Activated CD8-positive, alpha-beta memory T cell treated with anti-CD3 and anti-CD28 coated beads for 1 hour (primary cell): Measurements from ENCODE around the gene RBM38.
A peak's percentile ranks its signal among the peaks of the same experiment; 100 is the strongest.

Source experiments
- DNase-seq, 2 donors: peaks; one replicate each; pipeline ENCODE4 v3.0.0-alpha.2; 2020; ENCODE audit warnings: low read depth in 1 of 2; ENCODE audit errors: extremely low read depth in 1 of 2

The RBM38 gene

DNA sequence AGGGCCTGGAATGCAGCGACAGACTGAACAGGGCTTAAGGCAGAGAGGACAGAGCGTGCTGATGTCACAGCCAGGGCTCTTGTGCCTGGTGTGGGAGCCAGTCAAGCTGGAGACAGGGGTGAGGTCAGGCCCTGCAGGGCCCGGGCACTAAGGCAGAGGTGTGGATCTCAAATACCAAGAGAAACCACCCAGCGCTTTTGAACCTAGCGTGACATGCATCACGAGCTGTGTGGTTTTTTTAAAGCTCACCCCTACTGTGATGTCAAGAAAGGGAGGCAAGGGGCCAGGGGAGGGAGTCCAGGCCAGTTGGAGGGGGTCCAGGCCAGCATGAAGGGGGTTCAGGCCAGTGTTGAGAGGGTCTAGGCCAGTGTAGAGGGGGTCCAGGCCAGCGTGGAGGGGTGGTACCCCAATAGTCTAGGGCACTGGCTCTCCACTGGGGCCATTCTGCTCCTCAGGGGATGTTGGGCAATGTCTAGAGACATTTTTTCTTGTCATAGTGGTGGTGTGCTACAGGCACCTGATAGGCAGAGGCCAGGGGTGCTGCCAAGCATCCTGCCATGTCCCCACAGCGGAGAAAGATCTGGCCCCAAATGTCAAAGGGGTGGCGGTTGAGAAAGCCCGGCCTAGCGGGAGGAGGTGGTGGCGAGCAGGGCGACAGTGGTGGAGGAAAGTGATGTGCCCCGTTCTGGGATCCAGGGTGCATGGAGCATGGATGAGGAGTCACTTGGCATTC is 42.6 kb downstream of the RBM38 start:
- DNase-seq: no peak

DNA sequence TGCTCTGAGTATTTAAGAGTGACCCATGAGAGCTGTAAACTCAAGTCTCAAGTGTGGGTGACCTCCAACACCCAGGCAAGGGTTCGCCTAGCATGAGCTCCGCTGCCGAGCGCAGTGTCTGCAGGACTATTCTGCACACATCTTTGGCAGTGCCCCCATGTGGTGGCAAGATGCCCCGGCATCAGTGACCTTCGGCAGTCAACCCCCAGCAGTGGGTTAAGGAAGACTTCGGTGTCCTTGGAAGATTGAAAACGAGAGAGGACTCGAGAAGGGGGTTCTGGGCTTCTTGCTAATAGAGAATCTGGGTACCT is 43.1 kb downstream of the RBM38 start:
- DNase-seq: no peak

DNA sequence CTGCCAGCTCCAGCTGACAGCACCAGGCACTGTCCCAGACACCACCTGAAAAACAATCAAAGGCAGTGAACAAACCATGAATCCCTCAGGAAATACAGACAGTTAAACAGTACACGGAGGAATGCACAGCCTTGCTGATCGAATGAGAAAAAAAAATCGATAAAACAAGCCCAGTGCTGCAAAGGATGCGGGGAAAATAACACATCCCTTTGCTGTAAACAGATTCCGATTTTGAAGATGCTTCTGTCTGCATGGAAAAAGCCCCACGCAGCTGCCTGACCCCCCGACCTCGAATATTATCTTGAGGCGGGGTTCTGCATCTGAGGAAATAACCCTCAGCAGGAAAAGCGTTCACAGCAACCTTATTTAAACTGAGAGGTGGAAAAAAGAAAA is 43.9 kb downstream of the RBM38 start:
- DNase-seq: no peak

DNA sequence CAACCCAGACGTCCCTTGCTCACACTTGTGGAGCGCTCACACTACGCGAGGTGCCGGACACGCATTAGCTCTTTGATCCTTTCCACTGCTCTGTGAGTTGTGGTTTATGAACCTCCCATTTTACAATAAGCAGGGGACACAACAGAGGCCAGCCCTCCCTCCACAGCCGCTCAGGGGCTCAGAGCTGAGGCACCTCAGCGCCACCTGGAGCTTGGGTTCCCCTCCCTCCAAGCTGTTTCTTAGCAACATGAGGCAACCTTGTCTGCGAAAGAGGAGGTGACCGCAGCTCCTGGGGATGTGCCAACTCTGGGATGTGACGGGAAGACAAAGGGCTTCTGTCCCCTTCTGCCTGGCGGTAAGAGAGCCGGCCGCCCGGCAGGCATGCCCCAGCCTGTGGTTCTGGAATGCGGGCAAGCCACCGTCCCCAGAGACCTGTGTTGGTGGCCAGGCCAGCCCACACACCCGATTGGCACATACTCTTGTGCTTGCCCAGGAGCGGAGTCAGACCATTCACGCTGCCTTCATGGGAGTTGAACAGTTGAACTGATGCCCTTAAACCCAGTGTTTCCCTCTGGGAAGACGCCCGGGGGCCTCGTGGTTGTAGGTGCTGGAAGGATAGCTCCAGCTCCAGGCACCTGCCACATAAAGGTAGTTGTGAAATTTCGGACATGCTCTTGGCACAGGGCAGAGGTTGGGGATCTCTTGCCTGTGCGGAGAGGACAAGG is 44.5 kb downstream of the RBM38 start:
- DNase-seq: peak in 1 of 2 donors; percentile 19

DNA sequence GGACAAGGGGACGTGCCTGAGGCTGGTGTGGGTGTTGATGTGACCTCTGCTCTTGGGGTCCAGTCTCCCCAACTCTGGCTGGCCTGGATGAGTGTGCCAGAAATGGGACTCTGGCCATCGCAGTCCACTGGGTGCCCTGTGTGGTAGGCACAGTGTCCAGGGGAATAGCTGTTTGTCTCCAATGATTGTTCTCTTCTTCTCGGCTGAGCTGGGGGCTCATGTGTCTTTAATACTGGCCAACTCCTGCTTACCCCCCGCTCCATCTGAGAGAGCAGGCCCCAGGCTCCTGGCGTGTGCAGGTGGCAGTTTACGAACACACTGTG is 45.0 kb downstream of the RBM38 start:
- DNase-seq: no peak

DNA sequence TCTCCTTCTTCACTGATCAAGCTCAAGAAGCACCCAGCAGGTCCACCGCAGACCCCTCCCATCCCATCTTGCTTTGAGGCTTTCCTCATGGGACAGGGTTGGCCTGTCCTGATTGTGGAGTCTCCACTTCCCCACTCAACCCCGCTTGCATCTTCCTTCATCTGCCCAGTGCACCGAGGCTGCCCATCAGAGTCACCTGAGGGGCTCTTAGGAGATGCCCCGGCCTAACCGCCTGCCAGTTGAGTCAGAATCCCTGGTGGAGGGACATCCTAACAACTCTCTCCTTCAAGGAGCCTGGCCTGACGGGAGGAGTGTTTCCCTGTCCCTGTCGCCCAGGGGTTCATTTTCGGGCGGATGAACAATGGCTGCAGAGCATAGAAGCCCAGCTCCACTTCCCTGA is 46.1 kb downstream of the RBM38 start:
- DNase-seq: no peak

DNA sequence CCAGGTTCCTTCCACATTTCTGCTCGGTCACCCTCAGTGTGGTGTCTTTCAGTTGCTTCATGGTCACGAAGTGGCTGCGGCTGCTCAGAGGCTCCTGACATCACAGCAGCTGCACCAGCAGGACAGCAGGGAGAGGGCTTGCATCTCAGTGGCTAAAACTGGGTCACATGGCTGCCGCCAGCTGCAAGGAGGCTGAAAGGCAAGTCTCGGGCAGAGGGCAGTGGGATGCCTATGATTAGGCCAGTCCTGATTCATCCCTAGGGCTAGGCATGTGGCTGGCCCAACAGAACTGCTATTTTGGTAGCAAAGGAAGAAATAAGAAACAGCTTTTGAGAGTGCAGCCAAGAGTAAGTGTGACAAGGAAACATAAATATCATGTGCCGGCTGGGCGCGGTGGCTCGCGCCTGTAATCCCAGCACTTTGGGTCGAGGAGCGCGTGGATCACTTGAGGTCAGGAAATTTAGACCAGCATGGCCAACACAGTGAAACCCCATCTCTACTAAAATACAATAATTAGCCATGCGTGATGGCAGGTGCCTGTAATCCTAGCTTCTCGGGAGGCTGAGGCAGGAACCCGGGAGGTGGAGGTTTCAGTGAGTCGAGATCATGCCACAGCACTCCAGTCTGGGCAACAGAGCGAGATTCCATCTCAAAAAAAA is 46.6 kb downstream of the RBM38 start:
- DNase-seq: no peak

DNA sequence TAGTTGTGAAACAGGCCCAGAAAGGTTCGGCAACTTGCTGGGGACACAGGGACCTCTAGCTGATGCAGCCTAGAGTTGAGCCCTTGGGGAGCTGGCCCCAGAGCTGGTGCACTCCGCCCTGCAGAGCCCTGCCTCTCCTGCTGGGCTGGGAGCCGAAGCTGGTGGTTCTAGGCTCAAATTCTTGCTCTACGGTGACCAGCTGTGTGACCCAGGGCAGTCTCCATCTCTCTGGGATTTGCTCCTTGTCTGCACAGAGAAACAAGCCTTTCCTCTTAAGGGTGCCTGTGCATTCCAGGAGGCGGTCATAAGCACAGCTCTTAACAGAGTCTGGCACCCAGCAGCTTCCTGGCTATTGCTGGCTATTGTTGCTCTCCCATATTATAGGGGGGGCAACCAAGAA is 47.4 kb downstream of the RBM38 start:
- DNase-seq: no peak

DNA sequence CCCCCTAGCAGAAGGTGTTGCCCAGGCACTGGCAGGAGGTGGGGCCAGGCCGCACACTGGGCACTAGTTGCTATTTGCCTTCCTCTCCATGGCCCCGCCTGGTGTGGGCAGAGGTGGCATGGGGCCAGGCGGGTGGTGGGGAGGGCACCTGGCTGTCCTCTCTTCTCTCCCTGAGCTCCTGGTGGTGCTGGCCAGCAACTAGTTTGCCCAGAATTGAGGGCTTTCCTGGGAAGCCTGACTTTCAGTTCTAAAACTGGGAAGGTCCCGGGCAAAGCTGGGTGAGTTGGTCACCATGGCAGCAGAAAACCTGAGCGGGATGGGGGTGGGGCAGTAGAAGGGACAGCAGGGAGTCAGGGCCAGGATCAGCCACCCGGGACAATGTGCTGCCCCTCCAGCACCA is 48.2 kb downstream of the RBM38 start:
- no peak for DNase-seq

DNA sequence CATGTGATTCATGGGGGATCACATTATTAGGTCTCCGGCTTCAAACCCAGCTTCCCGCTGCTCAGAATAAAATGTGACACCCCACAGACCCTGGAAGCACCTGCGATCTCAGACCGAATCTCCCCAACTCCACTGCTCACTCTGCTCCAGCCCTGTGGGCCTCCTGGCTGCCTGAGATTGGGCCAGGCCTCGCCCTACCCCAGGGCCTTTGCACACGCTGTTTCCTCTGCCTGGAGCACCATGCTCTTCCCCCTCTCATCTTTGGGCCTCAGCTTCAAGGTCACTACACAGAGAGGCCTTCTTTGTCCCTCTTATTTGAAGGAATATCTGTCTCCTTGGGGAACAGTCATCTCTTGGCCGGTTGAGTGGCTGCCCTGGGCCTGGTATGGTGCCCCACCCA is 48.8 kb downstream of the RBM38 start:
- no peak for DNase-seq

DNA sequence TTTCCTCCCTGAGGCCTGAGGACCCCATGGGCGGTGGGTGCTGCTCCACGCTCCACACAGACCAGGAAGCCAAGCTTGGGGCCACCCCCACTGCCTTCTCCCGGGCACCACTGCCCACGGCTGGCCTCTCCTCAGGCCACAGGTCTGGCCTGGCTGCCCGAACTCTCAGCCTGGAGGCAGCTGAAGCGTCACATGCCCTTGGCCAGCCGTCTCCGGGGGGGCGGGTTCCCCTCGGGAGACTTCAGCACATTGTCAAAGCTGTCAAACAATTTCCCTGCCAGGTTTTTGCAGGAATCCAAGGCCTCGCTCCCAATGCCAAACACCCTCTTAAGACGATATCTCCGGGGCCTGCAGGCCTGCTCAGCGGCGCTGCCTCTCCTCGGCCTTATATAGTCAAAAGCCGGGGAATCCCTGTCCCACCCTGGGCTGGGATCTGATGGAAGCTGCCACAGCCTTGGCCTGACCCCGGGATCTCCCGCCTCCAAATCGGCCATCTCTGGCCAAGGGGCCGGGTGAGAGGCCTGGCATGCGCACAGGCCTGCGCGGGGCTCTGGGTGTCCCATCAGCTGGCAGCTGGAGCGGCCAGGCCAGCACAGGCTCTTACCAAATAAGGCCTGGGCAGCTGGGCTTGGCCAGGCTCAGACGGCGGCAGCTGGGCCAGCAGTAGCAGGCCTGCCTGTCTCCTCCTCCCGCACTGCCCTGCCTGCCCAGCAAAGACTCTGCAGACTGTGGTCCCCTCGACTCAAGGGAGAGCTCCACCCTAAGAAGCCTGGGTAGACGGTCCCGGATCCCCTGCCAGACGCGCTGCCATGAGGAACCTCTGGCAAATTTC is 49.7 kb downstream of the RBM38 start:
- DNase-seq: no peak

DNA sequence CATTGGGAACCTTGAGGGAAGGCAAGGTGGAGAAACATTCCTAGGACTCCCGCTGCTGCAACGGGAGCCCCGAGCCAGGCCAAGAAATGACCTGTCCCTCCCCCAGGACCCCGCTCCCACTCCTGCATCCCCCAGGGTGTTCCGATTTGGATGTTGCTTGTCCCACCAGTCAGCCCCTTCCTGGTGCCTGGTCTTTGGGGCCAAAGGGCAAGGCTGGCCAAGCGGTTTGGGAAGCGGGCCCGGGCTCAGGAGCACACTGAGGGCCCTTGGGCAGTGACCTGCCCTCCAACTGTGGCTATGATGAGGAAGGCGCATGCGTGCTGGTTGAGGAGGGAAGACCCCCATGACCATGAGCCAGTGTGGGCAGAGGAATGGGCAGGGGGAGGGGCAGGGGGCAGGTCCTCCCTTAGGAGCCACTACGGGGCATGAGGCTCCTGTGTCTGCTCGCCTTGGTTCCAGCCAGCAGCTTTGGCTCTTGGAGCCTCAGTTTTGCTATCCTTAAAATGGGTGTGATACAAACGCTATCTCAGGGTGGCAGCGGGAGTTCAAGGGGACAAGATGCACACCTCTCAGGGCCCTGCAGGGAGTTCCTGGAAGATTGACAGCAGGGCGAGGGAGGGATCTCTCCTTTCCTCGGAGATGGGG is 50.4 kb downstream of the RBM38 start:
- DNase-seq: no peak

DNA sequence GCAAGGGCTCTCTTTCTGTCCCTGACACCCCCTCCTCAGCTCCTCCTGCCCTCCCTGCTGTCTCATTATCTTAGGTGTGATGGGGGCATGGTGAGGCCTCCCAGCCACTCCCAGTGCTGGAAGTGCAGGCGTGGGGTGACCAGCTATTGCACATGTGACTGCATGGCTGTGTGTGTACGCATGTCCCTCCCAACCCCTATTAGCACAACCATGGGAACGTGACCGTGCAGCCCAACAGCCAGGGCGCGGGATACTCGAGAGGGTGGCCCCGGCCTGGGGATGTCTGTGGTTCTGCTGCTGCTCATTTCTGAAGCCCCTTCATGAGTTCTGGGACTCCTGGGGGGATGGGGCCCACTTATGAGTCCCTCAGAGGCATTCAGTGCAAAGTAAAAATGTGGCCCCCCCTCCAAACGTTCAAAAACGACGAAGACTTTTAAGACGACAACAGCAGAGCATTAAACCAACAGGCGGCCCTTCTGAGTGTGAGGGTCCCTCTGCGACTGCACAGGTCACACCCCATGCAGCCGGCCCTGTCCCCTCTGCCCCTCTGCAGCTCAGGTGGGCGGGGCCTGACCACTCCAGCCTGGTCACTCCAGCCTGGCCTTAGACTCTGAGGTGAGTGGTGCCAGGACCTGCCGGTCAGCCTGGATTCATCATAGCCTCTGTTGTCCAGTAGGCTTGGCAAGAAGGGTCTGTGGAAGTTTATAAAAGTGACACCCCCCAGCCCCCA is 51.1 kb downstream of the RBM38 start:
- DNase-seq: no peak

DNA sequence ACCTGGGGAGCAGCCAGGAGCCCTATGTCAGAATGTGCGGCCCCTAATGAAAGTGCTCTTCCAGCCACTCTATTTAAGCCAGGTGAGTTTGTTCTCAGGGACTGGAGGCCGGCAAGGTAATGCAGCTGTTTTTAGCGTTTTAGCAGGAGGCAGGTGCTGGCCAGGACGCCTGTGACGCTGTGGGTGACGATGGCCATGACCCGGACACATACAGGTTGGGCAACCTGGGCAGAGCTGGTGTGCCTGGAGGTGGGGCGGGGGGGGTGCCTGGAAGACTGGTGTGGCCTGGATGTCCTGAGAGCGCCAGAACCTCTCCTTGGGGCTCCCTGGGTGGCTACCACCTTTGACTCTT is 51.7 kb downstream of the RBM38 start:
- DNase-seq: no peak

DNA sequence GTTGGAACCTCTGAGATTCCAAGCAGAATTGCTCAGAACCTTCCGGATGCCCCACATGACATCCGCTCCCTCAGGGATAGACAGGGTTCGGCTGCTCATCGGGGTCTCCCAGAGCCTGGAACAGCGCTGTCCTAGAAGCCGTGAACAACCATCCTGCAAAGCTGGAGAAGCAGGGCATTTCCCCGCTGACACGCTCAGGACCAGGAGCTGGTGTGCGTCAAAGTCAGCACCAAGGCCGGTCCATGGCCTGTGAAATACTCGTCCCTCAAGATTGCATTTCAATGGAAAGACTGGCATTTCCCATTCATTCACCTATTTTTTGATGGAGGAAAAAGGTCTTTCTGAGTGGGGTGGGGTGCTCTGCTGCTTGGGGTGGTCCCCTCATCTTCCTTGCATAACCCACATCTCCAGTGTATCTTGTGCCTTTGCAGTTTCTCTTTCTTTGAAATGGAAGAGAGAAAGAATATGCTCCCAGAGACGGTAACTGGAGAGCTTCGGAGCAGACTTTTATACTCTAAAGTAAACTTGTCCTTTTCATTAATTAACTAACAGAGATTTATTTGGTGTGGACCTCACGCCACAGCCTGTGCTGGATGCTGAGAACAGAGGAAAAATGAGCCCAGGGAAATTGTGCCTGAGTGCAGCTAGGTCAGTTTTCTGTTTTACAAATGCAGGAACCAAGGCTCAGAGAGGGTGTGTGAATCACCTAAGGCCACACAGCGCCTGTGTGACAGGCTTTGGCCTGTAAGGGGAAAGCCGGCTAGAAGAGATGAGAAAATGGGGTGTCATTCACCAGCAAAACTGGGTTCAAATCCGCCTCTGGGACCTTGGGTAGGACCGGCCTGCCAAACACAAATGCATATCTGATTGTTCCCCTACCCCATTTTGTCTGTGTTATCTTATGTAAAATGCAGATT is 52.4 kb downstream of the RBM38 start:
- no peak for DNase-seq

DNA sequence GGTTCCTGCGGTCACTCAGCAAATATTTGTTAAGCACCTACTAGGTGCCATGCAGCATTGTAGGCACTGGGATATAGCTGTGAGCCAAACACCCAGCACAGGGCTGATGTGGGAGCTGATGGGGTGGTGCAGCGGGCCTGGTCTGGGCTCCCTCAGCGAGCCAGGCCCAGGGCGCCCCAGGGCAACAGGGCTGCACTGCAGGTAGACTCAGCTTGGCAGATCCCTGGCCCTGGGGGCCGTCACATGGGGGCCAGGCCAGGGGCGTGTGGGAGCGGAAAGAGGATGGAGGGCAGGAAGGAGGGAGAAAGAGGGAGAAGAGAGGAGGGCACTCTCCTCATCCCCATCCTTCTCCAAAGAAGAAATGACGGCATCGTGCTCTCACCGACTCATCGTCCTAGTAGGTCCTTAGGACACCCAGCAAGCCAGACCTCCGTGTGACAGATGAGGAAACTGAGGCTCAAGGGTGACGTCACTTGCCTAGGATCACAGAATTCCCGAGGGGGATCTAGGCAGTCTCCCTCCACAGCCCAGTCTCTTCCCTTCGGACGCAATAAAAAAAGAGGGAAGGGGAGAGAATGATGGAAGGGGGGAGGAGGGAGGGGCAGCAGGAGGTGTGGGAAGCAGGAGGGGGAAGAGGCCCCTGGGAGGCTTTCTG is 53.3 kb downstream of the RBM38 start:
- DNase-seq: no peak

DNA sequence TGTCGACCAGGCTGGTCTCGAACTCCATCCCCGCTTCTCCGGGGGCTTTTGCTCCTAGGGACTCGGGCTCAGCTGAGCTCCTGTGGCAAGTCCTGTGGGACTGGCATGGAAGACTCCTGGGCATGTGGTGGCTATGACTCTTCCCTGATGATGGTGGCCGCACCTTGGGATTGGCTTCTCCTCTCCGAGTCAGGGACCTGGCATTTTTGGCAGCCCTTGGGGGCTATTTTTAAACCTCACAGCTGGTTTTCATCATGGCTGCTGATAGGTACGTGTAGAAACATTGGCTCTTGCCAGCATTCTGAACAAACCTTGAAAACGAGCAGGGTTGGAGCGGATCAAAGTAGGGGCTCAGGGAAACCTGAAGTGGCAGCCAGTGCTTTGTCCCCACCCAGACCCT is 54.1 kb downstream of the RBM38 start:
- no peak for DNase-seq

DNA sequence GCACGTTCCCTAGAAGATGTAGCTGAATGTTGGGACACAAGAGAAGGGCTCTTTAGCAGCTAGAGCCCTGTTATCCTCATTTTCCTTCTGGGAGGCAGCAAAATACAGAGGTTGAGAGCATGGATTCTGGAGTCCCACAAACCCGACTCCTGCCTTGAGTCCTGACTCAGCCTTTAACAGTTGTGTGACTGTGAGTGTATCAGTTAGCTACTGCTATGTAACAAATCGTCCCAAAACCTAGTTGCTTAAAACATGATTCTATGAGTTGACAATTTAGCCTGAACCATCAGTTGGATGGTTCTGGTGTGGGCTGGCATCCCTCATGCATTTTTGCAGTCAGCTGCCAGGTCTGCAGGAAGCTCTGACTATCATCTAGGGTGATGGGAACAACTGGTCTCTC is 54.6 kb downstream of the RBM38 start:
- DNase-seq: no peak

DNA sequence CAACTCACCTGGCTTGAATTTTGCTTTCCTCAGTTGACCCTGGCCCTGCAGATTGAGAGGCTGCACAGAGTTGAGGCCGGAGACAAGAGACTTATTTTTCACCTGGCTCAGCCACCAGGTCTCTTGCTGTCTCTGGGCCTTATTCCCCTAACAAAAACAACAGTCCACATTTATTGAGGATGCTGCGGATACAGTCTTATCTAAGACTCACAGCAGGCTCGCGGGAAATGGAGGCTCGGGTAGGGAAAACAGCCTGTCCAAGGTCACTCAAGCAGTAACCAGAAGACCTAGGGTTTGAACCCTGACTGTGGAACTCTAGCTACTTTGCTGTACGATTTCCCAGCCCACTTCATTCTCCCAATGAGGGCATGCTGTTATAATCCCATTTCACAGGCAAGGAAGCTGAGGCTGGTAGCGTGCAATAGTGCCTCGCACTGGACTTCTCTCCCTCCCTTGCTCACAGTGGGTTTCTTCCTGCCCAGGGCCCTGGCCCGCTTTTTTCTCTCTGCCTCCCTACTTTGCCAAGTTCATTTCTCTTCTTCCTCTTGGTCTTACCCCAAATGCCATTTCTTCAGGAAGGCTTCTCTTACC is 57.7 kb downstream of the RBM38 start:
- no peak for DNase-seq
